Natural killer cell (primary cell): ENCODE results near the gene NECTIN4. TPM values are rescaled to one million over a fixed set of nuclear protein-coding genes. Genes with fewer than 3 reads are reported as not detected.
A peak's percentile ranks its signal among the peaks of the same experiment; 100 is the strongest.

Experiments
- ATAC-seq, 3 donors: fragments of 150-1000 bp in 2 of 3; fragments of 200-7000 bp in 1 of 3; cut with Tn5 transposase; 1 replicate in 1 of 3; 2 replicates in 2 of 3; pipeline ENCODE4 v1.10.0; 2021; ENCODE audit warnings: mild to moderate bottlenecking in 2 of 3, moderate library complexity in 2 of 3
- DNase-seq, 2 donors: peaks; one replicate each; pipeline versions ENCODE4 v3.0.0 to v3.0.0-alpha.2; 2013 to 2021; ENCODE audit warnings: mixed read lengths in 1 of 2
- H3K27ac ChIP-seq: one replicate; pipeline ENCODE4 v1.5.1; 2013; ENCODE audit warnings: mild to moderate bottlenecking, low read length
- H3K27me3 ChIP-seq: one replicate; pipeline ENCODE4 v1.6.1; 2013; ENCODE audit warnings: low read length; ENCODE audit not compliant: control insufficient read depth, insufficient read depth
- H3K36me3 ChIP-seq: one replicate; pipeline ENCODE4 v1.6.1; 2013; ENCODE audit warnings: low read length; ENCODE audit not compliant: control insufficient read depth, insufficient read depth
- H3K4me1 ChIP-seq: one replicate; pipeline ENCODE4 v1.6.1; 2013; ENCODE audit warnings: low read length; ENCODE audit not compliant: control insufficient read depth, insufficient read depth
- H3K4me3 ChIP-seq: one replicate; pipeline ENCODE4 v1.5.1; 2013; ENCODE audit warnings: low read length
- H3K9me3 ChIP-seq: one replicate; pipeline ENCODE4 v1.6.1; 2013; ENCODE audit warnings: low read length; ENCODE audit not compliant: control insufficient read depth, insufficient read depth
- H3K27ac Mint-ChIP-seq, 2 donors: one replicate each; pipeline ENCODE4 v1.8.0; 2022; ENCODE audit warnings: mild to moderate bottlenecking in 2 of 2, mixed read lengths in 2 of 2, moderate library complexity in 1 of 2
- H3K27me3 Mint-ChIP-seq, 2 donors: one replicate each; pipeline ENCODE4 v1.8.0; 2022; ENCODE audit warnings: low read depth in 2 of 2, mixed read lengths in 2 of 2
- H3K36me3 Mint-ChIP-seq: one replicate; pipeline ENCODE4 v1.8.0; 2022; ENCODE audit warnings: mixed read lengths
- H3K4me1 Mint-ChIP-seq, 2 donors: one replicate each; pipeline ENCODE4 v1.8.0; 2022; ENCODE audit warnings: mixed read lengths in 2 of 2
- H3K4me3 Mint-ChIP-seq: one replicate; pipeline ENCODE4 v1.8.0; 2022; ENCODE audit warnings: mild to moderate bottlenecking, moderate library complexity, mixed read lengths
- H3K9me3 Mint-ChIP-seq, 2 donors: one replicate each; pipeline ENCODE4 v1.8.0; 2022; ENCODE audit warnings: mixed read lengths in 2 of 2
- WGBS: methylation state at CpG from one replicate; pipeline ENCODE4 v1.1.7; 2013; ENCODE audit warnings: missing lambda C conversion rate; ENCODE audit not compliant: insufficient coverage; 5-methylcytosine and 5-hydroxymethylcytosine counted together
- intact Hi-C: fragments of 100-400 bp; cut with micrococcal nuclease; formaldehyde crosslinking; loops from one replicate; pipeline ENCODE4 v1.14.2; 2022
- total RNA-seq, 4 donors: library from RNA; stranded (reverse); fragments of 120-200 nt in 1 of 4; gene quantifications; one replicate each; pipeline versions ENCODE4 v1.2.3 to v1.2.4, GENCODE V29; 2013 to 2022
- TF ChIP-seq, protein P1 (sequence below): fragments of 200-600 bp; IDR thresholded peaks from one replicate; pipeline ENCODE4 v1.8.0; 2022; ENCODE audit warnings: antibody characterized with exemption

Gene NECTIN4
- total RNA-seq, 3 donors from 2014 or later (not counting 1 experiment from before 2014, with no cell fraction given) = 0.07 to 0.09 TPM; not detected in 1

- Mint-ChIP-seq H3K27me3 (peaks cover 0 to 8% of the 10 kb centered on the region in 2 donors), H3K9me3 (no peaks in the 10 kb centered on the region), H3K4me1 (peaks cover 1% of the 10 kb centered on the region in 2 donors), H3K4me3 (no peak overlapping the region), H3K36me3 (no peaks in the 10 kb centered on the region), H3K27ac (no peak overlapping the region)
- H3K27me3 ChIP-seq = no peaks in the 10 kb centered on the region
- H3K9me3 ChIP-seq = no peaks in the 10 kb centered on the region
- no peak overlapping the region for H3K27ac ChIP-seq
- H3K36me3 ChIP-seq = no peaks in the 10 kb centered on the region
- DNase-seq (no peak), ATAC-seq (no peak)
- TF ChIP-seq, protein P1, sequence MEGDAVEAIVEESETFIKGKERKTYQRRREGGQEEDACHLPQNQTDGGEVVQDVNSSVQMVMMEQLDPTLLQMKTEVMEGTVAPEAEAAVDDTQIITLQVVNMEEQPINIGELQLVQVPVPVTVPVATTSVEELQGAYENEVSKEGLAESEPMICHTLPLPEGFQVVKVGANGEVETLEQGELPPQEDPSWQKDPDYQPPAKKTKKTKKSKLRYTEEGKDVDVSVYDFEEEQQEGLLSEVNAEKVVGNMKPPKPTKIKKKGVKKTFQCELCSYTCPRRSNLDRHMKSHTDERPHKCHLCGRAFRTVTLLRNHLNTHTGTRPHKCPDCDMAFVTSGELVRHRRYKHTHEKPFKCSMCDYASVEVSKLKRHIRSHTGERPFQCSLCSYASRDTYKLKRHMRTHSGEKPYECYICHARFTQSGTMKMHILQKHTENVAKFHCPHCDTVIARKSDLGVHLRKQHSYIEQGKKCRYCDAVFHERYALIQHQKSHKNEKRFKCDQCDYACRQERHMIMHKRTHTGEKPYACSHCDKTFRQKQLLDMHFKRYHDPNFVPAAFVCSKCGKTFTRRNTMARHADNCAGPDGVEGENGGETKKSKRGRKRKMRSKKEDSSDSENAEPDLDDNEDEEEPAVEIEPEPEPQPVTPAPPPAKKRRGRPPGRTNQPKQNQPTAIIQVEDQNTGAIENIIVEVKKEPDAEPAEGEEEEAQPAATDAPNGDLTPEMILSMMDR = no peak
- 94% methylated on average over 5 of the region's 7 CpGs for WGBS
- peaks cover 2% of the 10 kb centered on the region for H3K4me1 ChIP-seq
- intact Hi-C loops = no loop called here
- no peak overlapping the region for H3K4me3 ChIP-seq
Observed at GRCh38 chr1:161091796-161092507, 2.6 kb upstream of the NECTIN4 start.

- H3K27ac Mint-ChIP-seq = no peak overlapping the region
- TF ChIP-seq, protein P1 = no peak
- DNase-seq = no peak
Observed at GRCh38 chr1:161091093-161091492, 1.7 kb upstream of the NECTIN4 start.

GRCh38 chr1:161090617-161091016 lies 1.3 kb upstream of the NECTIN4 start:
- H3K27ac Mint-ChIP-seq = no peak overlapping the region
- ATAC-seq (no peak), DNase-seq (peak in 1 of 2 donors; percentile 33)

More at GRCh38 chr1:161091093-161091492, 1.7 kb upstream of the NECTIN4 start:
- Histone ChIP-seq H3K27ac (no peak overlapping the region), H3K27me3 (no peaks in the 10 kb centered on the region), H3K36me3 (no peaks in the 10 kb centered on the region), H3K9me3 (no peaks in the 10 kb centered on the region), H3K4me3 (no peak overlapping the region), H3K4me1 (no peaks in the 10 kb centered on the region)
- H3K4me1 Mint-ChIP-seq = no peaks in the 10 kb centered on the region
- H3K4me3 Mint-ChIP-seq = no peak overlapping the region
- no peaks in the 10 kb centered on the region for H3K36me3 Mint-ChIP-seq
- WGBS = 92% methylated on average over 5 of the region's 5 CpGs
- no peak for ATAC-seq
- no peaks in the 10 kb centered on the region for H3K9me3 Mint-ChIP-seq
- peaks cover 0 to 8% of the 10 kb centered on the region in 2 donors for H3K27me3 Mint-ChIP-seq
- intact Hi-C loops = no loop called here

More at GRCh38 chr1:161090617-161091016, 1.3 kb upstream of the NECTIN4 start:
- H3K4me1 Mint-ChIP-seq = no peaks in the 10 kb centered on the region
- no peak overlapping the region for H3K4me3 Mint-ChIP-seq
- intact Hi-C loops = no loop called here
- no peaks in the 10 kb centered on the region for H3K36me3 Mint-ChIP-seq
- no peaks in the 10 kb centered on the region for H3K9me3 ChIP-seq
- no peaks in the 10 kb centered on the region for H3K36me3 ChIP-seq
- no peaks in the 10 kb centered on the region for H3K27me3 ChIP-seq
- no peak overlapping the region for H3K4me3 ChIP-seq
- no peak overlapping the region for H3K27ac ChIP-seq
- 75% methylated on average over 3 of the region's 3 CpGs for WGBS
- no peaks in the 10 kb centered on the region for H3K4me1 ChIP-seq
- TF ChIP-seq, protein P1 = no peak
- no peaks in the 10 kb centered on the region for H3K9me3 Mint-ChIP-seq
- peaks cover 0 to 8% of the 10 kb centered on the region in 2 donors for H3K27me3 Mint-ChIP-seq
